IMR-90 (cell line): ENCODE data around the gene NAPEPLD. TPM values are rescaled to one million over a fixed set of nuclear protein-coding genes. Genes with fewer than 3 reads are reported as not detected.
"Not testable (repeated sequence)": the region's sequence is repeated elsewhere in the genome, so short reads cannot be mapped to it uniquely, and the experiment has no call there.

Experiments used
- ATAC-seq: fragments of 200-7000 bp; cut with Tn5 transposase; 2 replicates; pipeline ENCODE4 v1.9.1; 2020; ENCODE audit warnings: low read depth, mild to moderate bottlenecking, moderate library complexity
- BruUV-seq: library from RNA; stranded (reverse); fragments of 400-500 nt; replicated peaks from 2 replicates; lab custom pipeline; 2021; lab: Mats Ljungman, UMichigan
- CTCF ChIA-PET: fragments of 300-600 bp; formaldehyde crosslinking; extraction: SDS; loops from one replicate; lab custom pipeline; 2021; ENCODE audit warnings: antibody characterized with exemption; lab: Yijun Ruan, JAX
- POLR2A ChIA-PET: fragments of 300-600 bp; sonication (Branson Sonifier 250); formaldehyde crosslinking; loops from one replicate; lab custom pipeline; 2022; ENCODE audit warnings: antibody characterized with exemption; ENCODE audit not compliant: unreplicated experiment; lab: Charles Lee
- DNase-seq: peaks from one replicate; pipeline ENCODE4 v3.0.0; 2013
- H2AFZ ChIP-seq: replicated peaks from 2 replicates; pipeline ENCODE3; 2013; ENCODE audit warnings: low read length, mild to moderate bottlenecking; ENCODE audit not compliant: poor library complexity
- H2AK5ac ChIP-seq: 2 replicates; pipeline ENCODE4 v1.6.1; 2013; ENCODE audit warnings: low read depth, low read length, inconsistent platforms
- H2AK9ac ChIP-seq: replicated peaks from 2 replicates; pipeline ENCODE3; 2013; ENCODE audit warnings: mild to moderate bottlenecking, low read depth, low read length, moderate library complexity; ENCODE audit not compliant: poor library complexity
- H2BK120ac ChIP-seq: 2 replicates; pipeline ENCODE4 v1.6.1; 2013; ENCODE audit warnings: low read depth, low read length, inconsistent platforms
- H2BK15ac ChIP-seq: 3 replicates; pipeline ENCODE4 v1.6.1; 2013; ENCODE audit warnings: low read depth, low read length, inconsistent platforms
- H2BK20ac ChIP-seq: 2 replicates; pipeline ENCODE4 v1.6.1; 2013; ENCODE audit warnings: low read depth, mild to moderate bottlenecking, inconsistent platforms, low read length, moderate library complexity
- H2BK5ac ChIP-seq: 2 replicates; pipeline ENCODE4 v1.6.1; 2013; ENCODE audit warnings: mild to moderate bottlenecking, low read depth, low read length, inconsistent platforms; ENCODE audit not compliant: poor library complexity, severe bottlenecking
- H3K14ac ChIP-seq: replicated peaks from 2 replicates; pipeline ENCODE4 v1.6.1; 2013; ENCODE audit warnings: low read depth, low read length, inconsistent platforms
- H3K18ac ChIP-seq: 2 replicates; pipeline ENCODE4 v1.6.1; 2013; ENCODE audit warnings: low read depth, low read length, control low read depth
- H3K23ac ChIP-seq: 2 replicates; pipeline ENCODE4 v1.6.1; 2013; ENCODE audit warnings: low read depth, low read length, inconsistent platforms
- H3K27ac ChIP-seq: 2 replicates; pipeline ENCODE4 v1.5.1; 2013; ENCODE audit warnings: mild to moderate bottlenecking, control low read depth, low read length; ENCODE audit not compliant: insufficient read depth
- H3K27me3 ChIP-seq: 2 replicates; pipeline ENCODE4 v1.6.1; 2013; ENCODE audit warnings: low read length; ENCODE audit not compliant: control insufficient read depth, insufficient read depth
- H3K36me3 ChIP-seq: 2 replicates; pipeline ENCODE4 v1.6.1; 2013; ENCODE audit warnings: low read length, mixed read lengths; ENCODE audit not compliant: control insufficient read depth, insufficient read depth
- H3K4ac ChIP-seq: 2 replicates; pipeline ENCODE4 v1.6.1; 2013; ENCODE audit warnings: low read depth, low read length, inconsistent platforms
- H3K4me1 ChIP-seq: 2 replicates; pipeline ENCODE4 v1.6.1; 2013; ENCODE audit warnings: low read length, mixed read lengths; ENCODE audit not compliant: control insufficient read depth, insufficient read depth
- H3K4me2 ChIP-seq: 2 replicates; pipeline ENCODE4 v1.6.1; 2013; ENCODE audit warnings: low read depth, mild to moderate bottlenecking, control low read depth, low read length, moderate library complexity
- H3K4me3 ChIP-seq: 2 replicates; pipeline ENCODE4 v1.5.1; 2013; ENCODE audit warnings: low read depth, mild to moderate bottlenecking, control low read depth, low read length, moderate library complexity; ENCODE audit not compliant: insufficient read depth
- H3K56ac ChIP-seq: 2 replicates; pipeline ENCODE4 v1.6.1; 2013; ENCODE audit warnings: low read length, inconsistent platforms; ENCODE audit not compliant: insufficient read depth; ENCODE audit errors: extremely low read depth
- H3K79me1 ChIP-seq, 2 experiments: 2 replicates each; pipeline ENCODE4 v1.6.1; 2013; ENCODE audit warnings: low read length in 2 of 2, inconsistent platforms in 1 of 2, low read depth in 1 of 2
- H3K9ac ChIP-seq: 2 replicates; pipeline ENCODE4 v1.6.1; 2013; ENCODE audit warnings: low read depth, low read length, control low read depth
- H3K9me1 ChIP-seq: 2 replicates; pipeline ENCODE4 v1.6.1; 2013; ENCODE audit warnings: low read length, inconsistent platforms; ENCODE audit not compliant: insufficient read depth
- H3K9me3 ChIP-seq: 2 replicates; pipeline ENCODE4 v1.6.1; 2013; ENCODE audit warnings: low read length; ENCODE audit not compliant: control insufficient read depth, insufficient read depth
- H4K20me1 ChIP-seq: 2 replicates; pipeline ENCODE4 v1.6.1; 2013; ENCODE audit warnings: low read length, inconsistent platforms; ENCODE audit not compliant: insufficient read depth
- H4K5ac ChIP-seq: 2 replicates; pipeline ENCODE4 v1.6.1; 2013; ENCODE audit warnings: mild to moderate bottlenecking, low read depth, low read length, control low read depth
- H4K8ac ChIP-seq, 2 experiments: 2 replicates each; pipeline ENCODE4 v1.6.1; 2013; ENCODE audit warnings: low read depth in 2 of 2, low read length in 2 of 2, control low read depth in 1 of 2, inconsistent platforms in 1 of 2
- H4K91ac ChIP-seq: 2 replicates; pipeline ENCODE4 v1.6.1; 2013; ENCODE audit warnings: low read depth, low read length, inconsistent platforms; ENCODE audit not compliant: insufficient read depth
- WGBS, 2 experiments: methylation state at CpG; one replicate each; pipeline versions ENCODE4 v1.1.5 to v1.1.7; 2013; ENCODE audit warnings: missing lambda C conversion rate in 2 of 2; ENCODE audit not compliant: insufficient read length in 1 of 2; ENCODE audit errors: extremely low coverage in 2 of 2; 5-methylcytosine and 5-hydroxymethylcytosine counted together
- dilution Hi-C: fragments of 300-500 bp; cut with HindIII; formaldehyde crosslinking; loops from one replicate; pipeline ENCODE4 v1.14.3; 2018; ENCODE audit warnings: low sequenced_read_pairs; ENCODE audit not compliant: unreplicated experiment
- in situ Hi-C: fragments of 300-500 bp; cut with MboI; formaldehyde crosslinking; loops from 3 replicates; pipeline ENCODE4 v1.14.3; 2019; ENCODE audit warnings: low sequenced_read_pairs, inconsistent platforms, mixed read lengths
- intact Hi-C: fragments of 100-400 bp; cut with micrococcal nuclease; formaldehyde crosslinking; loops from 2 replicates; pipeline ENCODE4 v1.10.0; 2022
- polyA plus RNA-seq, 3 experiments: library from polyadenylated mRNA; depleted of rRNA; stranded (reverse); fragments of >200 nt; gene quantifications; 2 replicates each; pipeline ENCODE4 v1.2.3, GENCODE V29; 2012; ENCODE audit warnings: low replicate concordance in 1 of 3
- total RNA-seq: library from RNA; depleted of rRNA; stranded (reverse); fragments of >200 nt; gene quantifications from 2 replicates; pipeline ENCODE4 v1.2.3, GENCODE V29; 2012

The NAPEPLD gene
- total and polyA plus RNA-seq, 2 of the 4 experiments (the other 2 are of a cell fraction), result 2.2 to 3.4 TPM

GRCh38 chr7:103092321-103092720, 56.6 kb downstream of the NAPEPLD start:
- H3K79me1 ChIP-seq, H3K4me3 ChIP-seq, H4K91ac ChIP-seq, H2BK15ac ChIP-seq, H4K20me1 ChIP-seq, H2BK120ac ChIP-seq, H3K27ac ChIP-seq, H2BK5ac ChIP-seq, H3K14ac ChIP-seq, dilution Hi-C loops, DNase-seq, H3K4ac ChIP-seq, H3K9ac ChIP-seq, intact Hi-C loops, H2AK5ac ChIP-seq, H2AK9ac ChIP-seq, H3K4me1 ChIP-seq, H3K27me3 ChIP-seq, H3K23ac ChIP-seq, BruUV-seq, ATAC-seq, H2AFZ ChIP-seq, H4K8ac ChIP-seq, H3K4me2 ChIP-seq, in situ Hi-C loops, H3K9me3 ChIP-seq, H3K9me1 ChIP-seq, H2BK20ac ChIP-seq, H4K5ac ChIP-seq, H3K18ac ChIP-seq, H3K56ac ChIP-seq, POLR2A ChIA-PET: not testable (repeated sequence)
- no CpG with 5 or more reads among the region's 4 CpGs for WGBS, 2 experiments
- CTCF ChIA-PET, result interaction anchor here (0.6 kb wide), 1 partner anchor 241 kb away, joined by 3 read pairs; no protein-coding TSS in a partner anchor
- peaks cover 14% of the 10 kb centered on the region for H3K36me3 ChIP-seq
